NCI-H187 (cell line): ENCODE results near the gene C4BPA.

Experiments
- DNase-seq, 2 experiments: peaks; one replicate each; lab custom pipeline; 2025; lab: John Stamatoyannopoulos, UW

C4BPA gene

GRCh38 chr1:207103892-207104373, at the start of gene C4BPA:
C4BPA (plus strand) TSS chr1:207104233; CDS start chr1:207113026, 8,793 bp downstream.
- no peak for DNase-seq

GRCh38 chr1:207054491-207054890, 49.5 kb upstream of the C4BPA start:
- DNase-seq: no peak

GRCh38 chr1:207055386-207056001, 48.5 kb upstream of the C4BPA start:
- no peak for DNase-seq

- no peak for DNase-seq
Observed at GRCh38 chr1:207056673-207057072, 47.4 kb upstream of the C4BPA start.

- DNase-seq: no peak
Observed at GRCh38 chr1:207058252-207058651, 45.8 kb upstream of the C4BPA start.

- peak; percentile 91 to 94 for DNase-seq
Observed at GRCh38 chr1:207058878-207059867, 44.9 kb upstream of the C4BPA start.

- DNase-seq: no peak
Observed at GRCh38 chr1:207059881-207060280, 44.2 kb upstream of the C4BPA start.

- no peak for DNase-seq
Observed at GRCh38 chr1:207060596-207060995, 43.4 kb upstream of the C4BPA start.

- DNase-seq: no peak
Observed at GRCh38 chr1:207062058-207062457, 42.0 kb upstream of the C4BPA start.

GRCh38 chr1:207063014-207063413, 41.0 kb upstream of the C4BPA start:
- no peak for DNase-seq

- DNase-seq: no peak
Observed at GRCh38 chr1:207064561-207064960, 39.5 kb upstream of the C4BPA start.

GRCh38 chr1:207067185-207067584, 36.8 kb upstream of the C4BPA start:
- DNase-seq: no peak

- DNase-seq: no peak
Observed at GRCh38 chr1:207067665-207068064, 36.4 kb upstream of the C4BPA start.

GRCh38 chr1:207069061-207069460, 35.0 kb upstream of the C4BPA start:
- DNase-seq: no peak

- no peak for DNase-seq
Observed at GRCh38 chr1:207069858-207070506, 34.1 kb upstream of the C4BPA start.

GRCh38 chr1:207070811-207071210, 33.2 kb upstream of the C4BPA start:
- no peak for DNase-seq

- DNase-seq: no peak
Observed at GRCh38 chr1:207071426-207071825, 32.6 kb upstream of the C4BPA start.

GRCh38 chr1:207072233-207072632, 31.8 kb upstream of the C4BPA start:
- no peak for DNase-seq

GRCh38 chr1:207073906-207074820, 29.9 kb upstream of the C4BPA start:
- DNase-seq: no peak

- no peak for DNase-seq
Observed at GRCh38 chr1:207076181-207076955, 27.7 kb upstream of the C4BPA start.

GRCh38 chr1:207077012-207077411, 27.0 kb upstream of the C4BPA start:
- DNase-seq: no peak
